ENCODE data around the gene CHST8.

Gene CHST8

GRCh38 chr19:33629826-33630375 lies 8.1 kb downstream of the CHST8 start:
- H3K9me3 ChIP-seq (ENCODE audit: control insufficient read depth, low read length): no peaks in the 10 kb centered on the region
- no peaks in the 10 kb centered on the region for H3K36me3 ChIP-seq (ENCODE audit: control insufficient read depth, insufficient read depth, low read length)
- WGBS, 2 experiments (ENCODE audit: insufficient coverage in 2 of 2): 90 to 95% methylated on average over 9 of the region's 9 CpGs
- no peak overlapping the region for H3K4me3 ChIP-seq (ENCODE audit: extremely low read depth, insufficient read depth, low read length, poor library complexity, severe bottlenecking)
- no peak overlapping the region for H3K27ac ChIP-seq (ENCODE audit: low read depth, low read length, severe bottlenecking)
- H3K4me1 ChIP-seq (ENCODE audit: control insufficient read depth, insufficient read depth, low read length, poor library complexity, severe bottlenecking): peaks cover 3% of the 10 kb centered on the region

- Histone ChIP-seq H3K27ac (ENCODE audit: low read depth, low read length, severe bottlenecking) (no peak overlapping the region), H3K9me3 (ENCODE audit: control insufficient read depth, low read length) (no peaks in the 10 kb centered on the region)
These were observed 9.3 kb downstream of the CHST8 start for GRCh38 chr19:33630880-33631608.

GRCh38 chr19:33631609-33631973 lies 9.8 kb downstream of the CHST8 start:
- 81 to 83% methylated on average over 6 of the region's 6 CpGs for WGBS, 2 experiments (ENCODE audit: insufficient coverage in 2 of 2)
- Histone ChIP-seq H3K4me1 (ENCODE audit: control insufficient read depth, insufficient read depth, low read length, poor library complexity, severe bottlenecking) (peaks cover 3% of the 10 kb centered on the region), H3K4me3 (ENCODE audit: extremely low read depth, insufficient read depth, low read length, poor library complexity, severe bottlenecking) (no peak overlapping the region), H3K36me3 (ENCODE audit: control insufficient read depth, insufficient read depth, low read length) (no peaks in the 10 kb centered on the region), H3K9me3 (ENCODE audit: control insufficient read depth, low read length) (no peaks in the 10 kb centered on the region), H3K27ac (ENCODE audit: low read depth, low read length, severe bottlenecking) (no peak overlapping the region)

More at GRCh38 chr19:33630880-33631608, 9.3 kb downstream of the CHST8 start:
- H3K4me1 ChIP-seq (ENCODE audit: control insufficient read depth, insufficient read depth, low read length, poor library complexity, severe bottlenecking): peaks cover 3% of the 10 kb centered on the region
- 84 to 86% methylated on average over 12 to 13 of the region's 13 CpGs for WGBS, 2 experiments (ENCODE audit: insufficient coverage in 2 of 2)
- H3K4me3 ChIP-seq (ENCODE audit: extremely low read depth, insufficient read depth, low read length, poor library complexity, severe bottlenecking): no peak overlapping the region
- H3K36me3 ChIP-seq (ENCODE audit: control insufficient read depth, insufficient read depth, low read length): no peaks in the 10 kb centered on the region

- 78 to 86% methylated on average over 6 to 13 of the region's 14 CpGs for WGBS, 2 experiments (ENCODE audit: insufficient coverage in 2 of 2)
- Histone ChIP-seq H3K4me1 (ENCODE audit: control insufficient read depth, insufficient read depth, low read length, poor library complexity, severe bottlenecking) (peaks cover 3% of the 10 kb centered on the region), H3K9me3 (ENCODE audit: control insufficient read depth, low read length) (no peaks in the 10 kb centered on the region), H3K27ac (ENCODE audit: low read depth, low read length, severe bottlenecking) (no peak overlapping the region), H3K4me3 (ENCODE audit: extremely low read depth, insufficient read depth, low read length, poor library complexity, severe bottlenecking) (no peak overlapping the region), H3K36me3 (ENCODE audit: control insufficient read depth, insufficient read depth, low read length) (no peaks in the 10 kb centered on the region)
These were observed 12.8 kb downstream of the CHST8 start for GRCh38 chr19:33634361-33635091.

- no peak overlapping the region for H3K4me3 ChIP-seq (ENCODE audit: extremely low read depth, insufficient read depth, low read length, poor library complexity, severe bottlenecking)
- H3K36me3 ChIP-seq (ENCODE audit: control insufficient read depth, insufficient read depth, low read length): no peaks in the 10 kb centered on the region
- H3K4me1 ChIP-seq (ENCODE audit: control insufficient read depth, insufficient read depth, low read length, poor library complexity, severe bottlenecking): no peaks in the 10 kb centered on the region
- no peaks in the 10 kb centered on the region for H3K9me3 ChIP-seq (ENCODE audit: control insufficient read depth, low read length)
- 34 to 51% methylated on average over 7 to 13 of the region's 15 CpGs for WGBS, 2 experiments (ENCODE audit: insufficient coverage in 2 of 2)
- H3K27ac ChIP-seq (ENCODE audit: low read depth, low read length, severe bottlenecking): no peak overlapping the region
These were observed 16.6 kb downstream of the CHST8 start for GRCh38 chr19:33638167-33639034.

- H3K4me1 ChIP-seq (ENCODE audit: control insufficient read depth, insufficient read depth, low read length, poor library complexity, severe bottlenecking): no peaks in the 10 kb centered on the region
- H3K36me3 ChIP-seq (ENCODE audit: control insufficient read depth, insufficient read depth, low read length): no peaks in the 10 kb centered on the region
- no peak overlapping the region for H3K27ac ChIP-seq (ENCODE audit: low read depth, low read length, severe bottlenecking)
- no peak overlapping the region for H3K4me3 ChIP-seq (ENCODE audit: extremely low read depth, insufficient read depth, low read length, poor library complexity, severe bottlenecking)
- WGBS, 2 experiments (ENCODE audit: insufficient coverage in 2 of 2): 72 to 79% methylated on average over 12 of the region's 14 CpGs
- H3K9me3 ChIP-seq (ENCODE audit: control insufficient read depth, low read length): no peaks in the 10 kb centered on the region
These were observed 17.4 kb downstream of the CHST8 start for GRCh38 chr19:33639035-33639681.

- WGBS, 2 experiments (ENCODE audit: insufficient coverage in 2 of 2): 86 to 88% methylated on average over 6 to 7 of the region's 9 CpGs
- Histone ChIP-seq H3K36me3 (ENCODE audit: control insufficient read depth, insufficient read depth, low read length) (no peaks in the 10 kb centered on the region), H3K27ac (ENCODE audit: low read depth, low read length, severe bottlenecking) (no peak overlapping the region), H3K4me3 (ENCODE audit: extremely low read depth, insufficient read depth, low read length, poor library complexity, severe bottlenecking) (no peak overlapping the region), H3K9me3 (ENCODE audit: control insufficient read depth, low read length) (no peaks in the 10 kb centered on the region), H3K4me1 (ENCODE audit: control insufficient read depth, insufficient read depth, low read length, poor library complexity, severe bottlenecking) (no peaks in the 10 kb centered on the region)
These were observed 19.0 kb downstream of the CHST8 start for GRCh38 chr19:33640773-33641172.

- H3K27ac ChIP-seq (ENCODE audit: low read depth, low read length, severe bottlenecking): no peak overlapping the region
- WGBS, 2 experiments (ENCODE audit: insufficient coverage in 2 of 2): 77 to 90% methylated on average over 4 of the region's 5 CpGs
- no peaks in the 10 kb centered on the region for H3K9me3 ChIP-seq (ENCODE audit: control insufficient read depth, low read length)
- H3K4me1 ChIP-seq (ENCODE audit: control insufficient read depth, insufficient read depth, low read length, poor library complexity, severe bottlenecking): no peaks in the 10 kb centered on the region
- no peak overlapping the region for H3K4me3 ChIP-seq (ENCODE audit: extremely low read depth, insufficient read depth, low read length, poor library complexity, severe bottlenecking)
- no peaks in the 10 kb centered on the region for H3K36me3 ChIP-seq (ENCODE audit: control insufficient read depth, insufficient read depth, low read length)
These were observed 19.5 kb downstream of the CHST8 start for GRCh38 chr19:33641261-33641660.

GRCh38 chr19:33641956-33642498 lies 20.3 kb downstream of the CHST8 start:
- Histone ChIP-seq H3K4me1 (ENCODE audit: control insufficient read depth, insufficient read depth, low read length, poor library complexity, severe bottlenecking) (no peaks in the 10 kb centered on the region), H3K9me3 (ENCODE audit: control insufficient read depth, low read length) (no peaks in the 10 kb centered on the region), H3K4me3 (ENCODE audit: extremely low read depth, insufficient read depth, low read length, poor library complexity, severe bottlenecking) (no peak overlapping the region), H3K27ac (ENCODE audit: low read depth, low read length, severe bottlenecking) (no peak overlapping the region), H3K36me3 (ENCODE audit: control insufficient read depth, insufficient read depth, low read length) (no peaks in the 10 kb centered on the region)
- WGBS, 2 experiments (ENCODE audit: insufficient coverage in 2 of 2): 87 to 89% methylated on average over 6 to 7 of the region's 7 CpGs
